ENCODE data around the gene STXBP6. TPM values are rescaled to one million over a fixed set of nuclear protein-coding genes. Genes with fewer than 3 reads are reported as not detected.

The STXBP6 gene
- total RNA-seq, 2 experiments from 2014 or later: not detected

DNA sequence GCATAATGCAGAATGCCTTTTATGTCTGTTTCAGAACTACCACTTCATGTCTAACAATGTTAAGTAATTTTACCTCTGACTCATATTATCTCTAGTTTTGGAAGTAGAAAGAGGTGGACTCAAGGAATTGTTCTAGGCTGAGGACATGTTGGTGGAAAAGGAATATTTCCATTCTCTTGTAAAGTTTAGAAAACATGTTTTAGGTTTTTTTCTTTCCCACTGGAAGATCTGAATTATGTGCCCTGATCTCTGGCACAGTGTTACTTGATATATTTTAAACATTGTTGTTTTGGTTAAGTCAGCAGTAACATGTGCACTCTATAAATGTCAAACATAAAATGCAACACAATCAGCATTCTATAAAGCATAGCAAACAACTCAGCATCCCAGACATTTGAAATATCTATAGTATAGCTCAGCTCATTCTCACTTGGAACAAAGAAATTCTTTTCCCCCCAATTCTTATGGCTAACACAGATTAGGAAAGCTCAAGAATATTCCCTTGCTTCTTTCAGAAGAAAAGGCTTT, 202.3 kb downstream of the STXBP6 start:
- no peaks in the 10 kb centered on the region for H3K9me3 ChIP-seq (ENCODE audit: control insufficient read depth in 1 of 2, insufficient read depth in 1 of 2, low read length in 2 of 2)
- H3K27me3 ChIP-seq (ENCODE audit: control insufficient read depth in 1 of 2, insufficient read depth in 2 of 2, low read length in 2 of 2): peaks cover 0 to 7% of the 10 kb centered on the region in 2 experiments
- no peaks in the 10 kb centered on the region for H3K4me1 ChIP-seq (ENCODE audit: insufficient read depth, low read length)
- intact Hi-C loops (cut with DNase I, micrococcal nuclease): no loop called here
- TF ChIP-seq, protein P1, sequence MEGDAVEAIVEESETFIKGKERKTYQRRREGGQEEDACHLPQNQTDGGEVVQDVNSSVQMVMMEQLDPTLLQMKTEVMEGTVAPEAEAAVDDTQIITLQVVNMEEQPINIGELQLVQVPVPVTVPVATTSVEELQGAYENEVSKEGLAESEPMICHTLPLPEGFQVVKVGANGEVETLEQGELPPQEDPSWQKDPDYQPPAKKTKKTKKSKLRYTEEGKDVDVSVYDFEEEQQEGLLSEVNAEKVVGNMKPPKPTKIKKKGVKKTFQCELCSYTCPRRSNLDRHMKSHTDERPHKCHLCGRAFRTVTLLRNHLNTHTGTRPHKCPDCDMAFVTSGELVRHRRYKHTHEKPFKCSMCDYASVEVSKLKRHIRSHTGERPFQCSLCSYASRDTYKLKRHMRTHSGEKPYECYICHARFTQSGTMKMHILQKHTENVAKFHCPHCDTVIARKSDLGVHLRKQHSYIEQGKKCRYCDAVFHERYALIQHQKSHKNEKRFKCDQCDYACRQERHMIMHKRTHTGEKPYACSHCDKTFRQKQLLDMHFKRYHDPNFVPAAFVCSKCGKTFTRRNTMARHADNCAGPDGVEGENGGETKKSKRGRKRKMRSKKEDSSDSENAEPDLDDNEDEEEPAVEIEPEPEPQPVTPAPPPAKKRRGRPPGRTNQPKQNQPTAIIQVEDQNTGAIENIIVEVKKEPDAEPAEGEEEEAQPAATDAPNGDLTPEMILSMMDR (IDR thresholded peaks at IDR 0.05): no peak
- DNase-seq (no peak), ATAC-seq (ENCODE audit: poor library complexity) (no peak)
- H3K9me3 Mint-ChIP-seq: no peaks in the 10 kb centered on the region
- H3K36me3 Mint-ChIP-seq (ENCODE audit: low read depth): no peaks in the 10 kb centered on the region
- ChIA-PET POLR2A (no interaction called here), CTCF (no interaction called here)
- no peak overlapping the region for H3K4me3 ChIP-seq (ENCODE audit: low read length)
- peaks cover 10% of the 10 kb centered on the region for H3K27me3 Mint-ChIP-seq
- H3K4me1 Mint-ChIP-seq (ENCODE audit: low read depth): no peaks in the 10 kb centered on the region
- no peaks in the 10 kb centered on the region for H3K36me3 ChIP-seq (ENCODE audit: insufficient read depth, low read length)
- H3K4me3 Mint-ChIP-seq: no peak overlapping the region
- no peak overlapping the region for H3K27ac ChIP-seq (ENCODE audit: low read depth in 1 of 2, low read length in 2 of 2)
- no peak overlapping the region for H3K27ac Mint-ChIP-seq

DNA sequence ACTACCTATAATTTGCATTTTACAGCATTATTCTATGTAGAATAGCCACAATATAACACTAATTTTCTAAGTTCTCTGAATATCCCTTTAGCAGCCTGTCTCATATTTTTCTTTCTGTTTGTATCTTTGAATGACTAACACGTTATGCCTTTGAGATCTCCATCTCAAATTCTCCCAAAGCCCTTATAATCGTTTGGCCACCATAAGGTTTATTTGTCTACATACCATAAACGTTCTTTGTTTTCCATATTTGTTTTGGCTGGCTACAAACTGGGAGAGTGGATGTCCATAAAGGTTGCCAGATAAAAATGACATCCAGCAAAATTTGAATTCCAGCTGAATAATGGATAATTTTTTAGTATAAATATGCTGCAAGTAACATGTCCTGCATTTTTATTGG, 203.7 kb downstream of the STXBP6 start:
- no peak overlapping the region for H3K27ac ChIP-seq (ENCODE audit: low read depth in 1 of 2, low read length in 2 of 2)
- peaks cover 6% of the 10 kb centered on the region for H3K27me3 Mint-ChIP-seq
- no peak overlapping the region for H3K27ac Mint-ChIP-seq
- CTCF ChIA-PET: no interaction called here
- DNase-seq (no peak), ATAC-seq (ENCODE audit: poor library complexity) (no peak)
- TF ChIP-seq, protein P1 (IDR thresholded peaks at IDR 0.05): no peak
- no peak overlapping the region for H3K4me3 ChIP-seq (ENCODE audit: low read length)
- no peaks in the 10 kb centered on the region for H3K36me3 Mint-ChIP-seq (ENCODE audit: low read depth)
- POLR2A ChIA-PET: no interaction called here
- peaks cover 0 to 7% of the 10 kb centered on the region in 2 experiments for H3K27me3 ChIP-seq (ENCODE audit: control insufficient read depth in 1 of 2, insufficient read depth in 2 of 2, low read length in 2 of 2)
- H3K9me3 Mint-ChIP-seq: no peaks in the 10 kb centered on the region
- no peaks in the 10 kb centered on the region for H3K4me1 ChIP-seq (ENCODE audit: insufficient read depth, low read length)
- H3K9me3 ChIP-seq (ENCODE audit: control insufficient read depth in 1 of 2, insufficient read depth in 1 of 2, low read length in 2 of 2): no peaks in the 10 kb centered on the region
- intact Hi-C loops (cut with DNase I, micrococcal nuclease): no loop called here
- H3K4me3 Mint-ChIP-seq: no peak overlapping the region
- H3K36me3 ChIP-seq (ENCODE audit: insufficient read depth, low read length): no peaks in the 10 kb centered on the region
- no peaks in the 10 kb centered on the region for H3K4me1 Mint-ChIP-seq (ENCODE audit: low read depth)

- intact Hi-C loops (cut with DNase I, micrococcal nuclease): no loop called here
- DNase-seq: no peak
- POLR2A ChIA-PET: no interaction called here
- ATAC-seq (ENCODE audit: poor library complexity): no peak
- Histone ChIP-seq H3K4me1 (ENCODE audit: insufficient read depth, low read length) (no peaks in the 10 kb centered on the region), H3K36me3 (ENCODE audit: insufficient read depth, low read length) (no peaks in the 10 kb centered on the region), H3K27ac (ENCODE audit: low read depth in 1 of 2, low read length in 2 of 2) (no peak overlapping the region), H3K27me3 (ENCODE audit: control insufficient read depth in 1 of 2, insufficient read depth in 2 of 2, low read length in 2 of 2) (peaks cover 0 to 7% of the 10 kb centered on the region in 2 experiments), H3K4me3 (ENCODE audit: low read length) (no peak overlapping the region), H3K9me3 (ENCODE audit: control insufficient read depth in 1 of 2, insufficient read depth in 1 of 2, low read length in 2 of 2) (no peaks in the 10 kb centered on the region)
- no peaks in the 10 kb centered on the region for H3K9me3 Mint-ChIP-seq
- no peaks in the 10 kb centered on the region for H3K4me1 Mint-ChIP-seq (ENCODE audit: low read depth)
- H3K36me3 Mint-ChIP-seq (ENCODE audit: low read depth): no peaks in the 10 kb centered on the region
- H3K27ac Mint-ChIP-seq: no peak overlapping the region
- TF ChIP-seq, protein P1 (IDR thresholded peaks at IDR 0.05): no peak
- H3K4me3 Mint-ChIP-seq: no peak overlapping the region
- CTCF ChIA-PET: interaction anchor here (0.9 kb wide), 1 partner anchor 9 kb away, joined by 3 read pairs; no protein-coding TSS in a partner anchor
- peaks cover 6% of the 10 kb centered on the region for H3K27me3 Mint-ChIP-seq
Measured at GRCh38 chr14:24845851-24846250, 204.1 kb downstream of the STXBP6 start.

Measured in CD4-positive, alpha-beta T cell (primary cell).